ENCODE data around the gene SLC26A8.

DNA sequence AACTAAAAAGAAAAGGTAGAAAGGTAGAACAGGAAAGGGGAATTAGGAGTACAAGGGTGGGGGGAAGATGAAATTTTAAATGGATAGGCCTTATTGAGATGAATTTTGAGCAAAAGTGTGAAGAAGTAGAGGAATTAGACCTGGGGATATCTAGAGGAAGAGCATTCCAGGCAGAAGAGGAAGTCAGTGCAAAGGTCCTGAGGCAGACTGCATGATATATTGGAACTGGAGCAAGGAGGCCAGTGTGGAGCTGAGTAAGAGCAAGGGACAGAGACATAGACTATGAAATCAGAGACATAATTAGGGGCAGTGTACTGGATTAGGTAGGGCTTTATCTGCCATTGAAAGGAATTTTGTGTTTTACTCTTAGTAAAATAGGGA is 43.6 kb upstream of the SLC26A8 start:
- TF ChIP-seq, protein P1, sequence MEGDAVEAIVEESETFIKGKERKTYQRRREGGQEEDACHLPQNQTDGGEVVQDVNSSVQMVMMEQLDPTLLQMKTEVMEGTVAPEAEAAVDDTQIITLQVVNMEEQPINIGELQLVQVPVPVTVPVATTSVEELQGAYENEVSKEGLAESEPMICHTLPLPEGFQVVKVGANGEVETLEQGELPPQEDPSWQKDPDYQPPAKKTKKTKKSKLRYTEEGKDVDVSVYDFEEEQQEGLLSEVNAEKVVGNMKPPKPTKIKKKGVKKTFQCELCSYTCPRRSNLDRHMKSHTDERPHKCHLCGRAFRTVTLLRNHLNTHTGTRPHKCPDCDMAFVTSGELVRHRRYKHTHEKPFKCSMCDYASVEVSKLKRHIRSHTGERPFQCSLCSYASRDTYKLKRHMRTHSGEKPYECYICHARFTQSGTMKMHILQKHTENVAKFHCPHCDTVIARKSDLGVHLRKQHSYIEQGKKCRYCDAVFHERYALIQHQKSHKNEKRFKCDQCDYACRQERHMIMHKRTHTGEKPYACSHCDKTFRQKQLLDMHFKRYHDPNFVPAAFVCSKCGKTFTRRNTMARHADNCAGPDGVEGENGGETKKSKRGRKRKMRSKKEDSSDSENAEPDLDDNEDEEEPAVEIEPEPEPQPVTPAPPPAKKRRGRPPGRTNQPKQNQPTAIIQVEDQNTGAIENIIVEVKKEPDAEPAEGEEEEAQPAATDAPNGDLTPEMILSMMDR (IDR thresholded peaks at IDR 0.05): no peak
- no peak for TF ChIP-seq POLR2A (IDR thresholded peaks at IDR 0.05)
